CD4-positive, alpha-beta T cell treated with Interleukin-10 for 1 hour (primary cell): ENCODE measurements around the gene LIMK1.
"Not testable (repeated sequence)": the region's sequence is repeated elsewhere in the genome, so short reads cannot be mapped to it uniquely, and the experiment has no call there.

Experiments
- DNase-seq: peaks from one replicate; pipeline ENCODE4 v3.0.0-alpha.2; 2020

LIMK1 gene

DNA sequence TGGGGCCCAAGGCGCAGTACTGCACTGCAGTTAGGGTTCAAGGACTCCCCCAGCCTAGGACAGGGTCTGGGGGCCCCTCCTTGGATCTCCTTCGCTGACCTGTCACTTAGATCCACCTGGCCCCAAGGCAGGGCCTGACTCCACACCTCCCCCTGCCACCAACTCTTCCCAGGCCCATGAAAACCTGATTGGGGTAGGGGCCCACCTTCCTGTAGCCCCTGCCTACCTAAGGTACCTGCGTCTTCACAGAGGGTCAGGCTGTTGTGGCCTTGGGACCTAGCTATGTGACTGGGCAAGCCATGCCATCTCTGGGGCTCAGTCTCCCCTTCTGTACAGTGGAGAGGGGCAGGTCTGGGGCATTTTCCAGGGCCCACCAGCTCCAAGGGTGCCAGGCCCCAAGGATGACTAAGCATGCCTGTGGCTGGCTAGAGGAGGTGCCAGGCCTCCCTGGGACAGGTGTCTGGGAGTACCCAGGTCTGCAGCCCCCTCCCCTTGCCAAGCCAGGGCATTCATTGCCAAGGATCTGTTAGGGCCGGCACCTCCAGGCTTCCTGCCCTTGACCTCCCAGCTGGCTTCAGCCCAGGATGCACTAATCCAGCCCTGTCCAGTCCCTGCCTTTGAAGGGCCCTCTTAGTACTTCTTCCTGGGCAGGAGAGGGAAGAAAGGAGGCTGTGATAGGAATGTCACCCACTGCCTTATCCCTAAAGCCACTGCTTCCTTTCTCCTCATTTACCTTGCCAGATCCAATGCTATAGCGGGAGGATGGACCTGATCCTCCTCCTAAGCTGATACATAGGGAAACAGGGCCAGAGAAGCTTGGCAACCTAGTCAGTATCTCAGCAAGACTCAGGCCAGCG, 1.3 kb downstream of the LIMK1 start:
- DNase-seq: no peak

DNA sequence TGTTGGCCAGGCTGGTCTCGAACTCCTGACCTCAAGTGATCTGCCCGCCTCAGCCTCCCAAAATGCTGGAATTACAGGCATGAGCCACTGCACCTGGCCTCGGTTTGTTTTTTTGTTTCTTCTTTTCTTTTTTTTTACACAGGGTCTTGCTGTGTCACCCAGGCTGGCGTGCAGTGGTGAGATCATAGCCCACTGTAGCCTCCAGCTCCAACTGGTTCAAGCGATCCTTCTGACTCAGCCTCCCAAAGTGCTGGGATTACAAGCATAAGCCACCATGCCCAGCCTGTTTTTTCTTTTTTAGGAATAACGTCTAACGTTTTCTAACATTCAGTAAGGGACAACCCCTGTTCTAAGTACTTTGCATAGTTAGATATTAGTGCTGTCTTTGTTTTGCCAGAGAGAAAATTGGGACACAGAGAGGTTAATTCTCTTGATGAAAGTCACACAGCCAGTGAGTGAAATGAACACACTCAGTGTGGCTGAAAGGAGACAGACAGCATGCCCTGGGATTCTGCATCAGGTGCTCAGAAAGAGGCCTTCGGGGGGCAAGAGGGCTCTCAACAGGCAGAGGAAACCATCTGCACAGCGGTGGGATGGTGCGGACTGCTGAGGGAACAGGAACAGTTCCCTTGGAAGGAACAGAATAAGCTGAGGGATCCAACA, 4.3 kb downstream of the LIMK1 start:
- no peak for DNase-seq

DNA sequence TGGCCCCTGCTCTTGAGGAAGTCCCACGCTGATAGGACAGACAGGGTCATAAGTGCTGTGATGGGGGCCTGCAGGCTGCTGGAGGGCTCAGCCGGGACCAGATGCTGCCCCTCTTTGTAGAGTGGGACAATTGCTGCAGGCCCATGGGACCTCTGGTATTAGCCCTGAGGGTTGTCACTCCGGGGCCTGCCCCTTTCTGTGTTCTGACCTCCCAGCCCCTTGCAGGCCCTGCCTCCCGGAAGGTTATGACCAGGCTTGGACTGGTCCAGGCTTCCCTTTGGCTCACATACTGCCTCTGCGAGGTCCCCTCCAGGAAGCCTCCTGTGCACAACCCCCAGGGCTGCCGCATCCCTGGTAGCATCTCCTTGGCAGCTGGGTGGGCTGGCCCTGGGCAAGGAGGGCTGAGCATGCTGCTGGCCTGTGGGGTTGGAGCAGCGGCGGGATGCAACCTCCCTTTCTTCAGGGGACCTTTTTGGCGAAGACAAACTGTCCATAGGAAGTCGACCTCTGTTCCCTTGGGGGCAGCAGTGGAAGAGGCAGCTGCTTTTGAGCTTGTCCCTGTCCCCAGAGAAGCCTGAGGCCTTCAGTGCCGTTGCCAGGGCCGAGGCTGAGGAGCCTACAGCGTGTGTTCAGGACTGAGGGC, 8.8 kb downstream of the LIMK1 start:
- no peak for DNase-seq

DNA sequence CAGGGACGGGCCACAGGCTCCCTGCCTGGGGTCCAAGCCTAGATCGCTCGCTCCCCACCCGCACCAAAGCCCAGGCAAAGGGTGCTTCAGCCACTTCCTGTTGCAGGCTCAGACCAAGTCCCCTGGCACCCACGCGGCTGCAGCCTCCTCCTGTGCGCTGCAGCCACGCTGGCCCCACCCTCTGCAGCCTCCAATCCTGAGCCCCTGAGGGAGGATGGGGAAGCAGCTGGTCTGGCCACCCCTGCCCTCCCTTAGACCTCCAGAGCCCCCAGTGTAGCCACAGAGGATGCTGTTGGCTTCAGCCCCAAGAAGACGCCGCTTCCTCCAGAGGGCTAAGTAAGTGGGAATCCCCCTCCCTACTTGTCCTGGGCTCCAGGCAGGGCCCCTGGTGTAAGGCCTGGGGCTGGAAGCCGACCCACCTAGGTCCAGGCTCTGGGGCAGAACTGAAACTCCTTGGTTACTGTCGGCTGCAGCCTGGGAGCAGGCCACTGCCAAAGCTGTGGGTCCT, 9.4 kb downstream of the LIMK1 start:
- peak; percentile 1 for DNase-seq

GRCh38 chr7:74093671-74094223, 10.1 kb downstream of the LIMK1 start:
- no peak for DNase-seq

DNA sequence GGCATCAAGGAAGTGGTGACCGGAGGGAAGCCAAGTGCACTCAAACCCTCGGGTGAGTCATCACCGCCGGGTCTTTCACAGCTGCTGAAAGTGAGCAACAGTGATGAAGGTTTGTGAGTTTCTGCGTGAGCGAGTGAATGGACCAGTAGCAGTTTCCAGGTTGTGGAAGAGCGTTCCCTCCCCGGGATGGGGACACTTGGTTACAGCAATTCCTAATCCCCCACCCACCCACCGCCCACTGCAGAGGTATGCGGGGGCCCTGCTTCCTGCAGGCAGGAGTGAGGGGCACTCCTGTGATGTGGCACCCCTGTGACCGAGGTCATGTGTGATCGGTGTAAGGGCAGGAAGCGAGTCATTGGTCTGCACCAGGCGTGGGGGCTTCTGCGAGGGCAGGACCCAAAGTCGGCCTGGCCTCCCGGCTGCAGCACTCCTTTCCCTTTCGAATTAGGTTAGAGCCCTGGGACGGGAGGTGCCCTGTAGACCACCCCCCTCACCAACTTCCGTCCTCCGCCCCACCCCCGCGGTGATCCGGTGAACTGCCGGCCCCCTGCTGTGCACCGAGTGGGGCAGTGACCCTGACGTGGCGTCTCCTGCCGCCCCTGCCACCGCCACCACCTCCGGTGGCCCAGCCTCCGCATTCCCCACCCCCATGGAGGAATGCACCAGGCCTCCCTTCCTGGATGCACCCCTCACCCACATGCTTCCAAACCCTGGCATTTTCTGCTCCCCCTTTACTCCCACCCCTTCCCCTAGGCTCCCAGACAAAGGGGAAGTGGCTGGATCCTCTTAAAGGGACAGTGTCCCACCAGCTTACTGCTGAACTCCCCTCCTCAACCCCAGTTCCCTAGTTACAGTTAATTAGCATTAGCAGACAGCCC, 10.9 kb downstream of the LIMK1 start:
- DNase-seq: peak; percentile 76

- DNase-seq: no peak
Measured at GRCh38 chr7:74095135-74095534, 11.5 kb downstream of the LIMK1 start.

DNA sequence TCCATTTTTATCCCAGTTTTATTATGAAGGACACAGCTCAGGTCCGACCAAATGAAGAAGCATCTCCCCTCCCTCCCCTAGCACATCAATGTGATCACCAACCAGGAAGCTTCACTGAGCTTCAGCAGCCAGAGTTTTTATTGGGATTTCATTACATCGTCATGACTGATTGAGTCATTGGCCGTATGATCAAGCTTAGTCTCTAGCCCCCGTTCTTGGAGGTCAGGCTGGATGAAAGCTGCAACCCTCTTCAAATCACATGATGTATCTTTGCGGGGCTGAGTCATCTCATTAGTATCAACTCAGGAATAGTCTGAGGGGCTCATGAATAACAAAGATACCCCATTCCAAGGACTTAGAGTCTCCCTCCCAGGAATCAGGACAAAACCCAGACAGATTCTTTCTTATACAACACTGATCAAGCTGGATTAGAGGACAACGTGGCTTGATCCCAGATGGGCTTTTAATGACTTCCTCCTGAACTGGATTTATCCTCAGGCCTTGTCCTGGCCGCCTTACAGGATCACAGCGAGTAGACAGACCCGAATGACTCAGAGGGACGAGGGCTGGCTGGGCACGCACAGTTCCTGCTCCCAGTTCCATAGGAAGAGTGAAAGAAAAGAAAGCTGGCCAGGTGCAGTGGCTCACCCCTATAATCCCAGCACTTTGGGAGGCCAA, 14.5 kb downstream of the LIMK1 start:
- no peak for DNase-seq

- no peak for DNase-seq
Measured at GRCh38 chr7:74099031-74099430, 15.4 kb downstream of the LIMK1 start.

- no peak for DNase-seq
Measured at GRCh38 chr7:74101061-74101681, 17.6 kb downstream of the LIMK1 start.

DNA sequence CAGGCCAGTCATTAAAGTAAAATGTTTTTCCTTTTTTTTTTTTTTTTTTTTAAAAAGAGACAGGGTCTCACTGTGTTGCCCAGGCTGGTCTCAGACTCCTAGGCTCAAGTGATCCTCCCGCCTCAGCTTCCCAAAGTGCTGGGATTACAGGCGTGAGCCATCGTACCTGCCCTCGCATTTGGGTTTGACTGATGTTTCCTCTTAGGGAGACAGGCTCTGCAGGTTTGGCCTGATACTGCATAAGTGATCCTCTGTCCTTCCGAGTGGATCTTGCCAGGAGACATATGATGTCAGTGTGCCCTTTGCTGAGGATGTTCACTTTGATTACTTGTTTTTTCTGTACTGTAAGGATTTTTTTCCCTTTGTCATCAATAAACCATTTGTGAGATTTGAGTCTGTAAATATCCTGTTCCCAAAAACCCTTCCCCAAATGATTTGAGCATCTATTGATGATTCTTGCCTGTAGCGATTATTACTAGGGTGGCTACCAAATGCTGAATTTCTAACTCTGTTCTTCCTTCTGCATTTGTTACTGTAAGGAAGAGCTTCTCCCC, 19.7 kb downstream of the LIMK1 start:
- no peak for DNase-seq

DNA sequence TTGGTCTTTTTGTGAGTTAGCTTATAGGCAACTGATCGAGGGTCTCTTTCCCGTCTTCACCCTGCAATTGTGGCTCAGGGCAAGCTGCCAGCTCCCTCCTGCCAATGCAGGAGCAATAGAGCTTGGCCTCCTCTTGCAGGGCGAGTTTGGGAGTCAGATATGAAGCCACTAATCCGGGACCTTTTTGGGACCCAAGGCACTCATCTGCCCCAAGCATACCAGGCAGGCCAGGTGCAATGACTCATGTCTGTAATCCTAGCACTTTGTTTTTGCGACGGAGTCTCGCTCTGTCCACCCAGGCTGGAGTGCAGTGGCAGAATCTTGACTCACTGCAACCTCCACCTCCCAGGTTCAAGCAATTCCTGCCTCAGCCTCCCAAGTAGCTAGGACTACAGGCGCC, 21.1 kb downstream of the LIMK1 start:
- no peak for DNase-seq

DNA sequence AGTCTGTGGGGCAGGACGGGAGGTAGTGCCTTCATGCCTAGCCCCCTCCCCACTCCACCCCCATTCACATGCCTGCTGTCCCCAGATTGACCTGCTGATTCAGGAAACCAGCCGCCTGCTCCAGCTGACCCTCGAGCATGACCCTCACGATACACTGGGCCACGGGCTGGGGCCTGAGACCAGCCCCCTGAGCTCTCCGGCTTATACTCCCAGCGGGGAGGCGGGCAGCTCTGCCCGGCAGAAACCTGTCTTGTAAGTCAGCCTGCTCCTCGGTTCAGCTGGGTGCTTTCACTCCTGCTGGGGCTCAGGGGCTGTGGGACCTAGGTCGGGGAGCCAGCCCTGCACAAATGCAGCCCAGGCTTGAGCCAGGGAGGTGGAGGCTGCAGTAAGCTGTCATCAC, 22.4 kb downstream of the LIMK1 start:
- no peak for DNase-seq

DNA sequence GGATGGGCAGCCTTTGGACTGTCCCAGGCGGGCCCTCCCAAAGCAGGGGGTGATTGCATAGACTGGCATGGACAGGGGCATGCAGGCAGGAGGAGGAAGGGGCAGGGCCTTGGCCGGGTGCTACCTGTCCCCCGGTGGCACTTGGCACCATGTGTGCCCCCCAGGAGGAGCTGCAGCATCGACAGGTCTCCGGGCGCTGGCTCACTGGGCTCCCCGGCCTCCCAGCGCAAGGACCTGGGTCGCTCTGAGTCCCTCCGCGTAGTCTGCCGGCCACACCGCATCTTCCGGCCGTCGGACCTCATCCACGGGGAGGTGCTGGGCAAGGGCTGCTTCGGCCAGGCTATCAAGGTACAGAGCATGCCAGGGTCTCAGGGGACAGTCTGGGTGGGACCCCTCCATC, 23.2 kb downstream of the LIMK1 start:
- no peak for DNase-seq

DNA sequence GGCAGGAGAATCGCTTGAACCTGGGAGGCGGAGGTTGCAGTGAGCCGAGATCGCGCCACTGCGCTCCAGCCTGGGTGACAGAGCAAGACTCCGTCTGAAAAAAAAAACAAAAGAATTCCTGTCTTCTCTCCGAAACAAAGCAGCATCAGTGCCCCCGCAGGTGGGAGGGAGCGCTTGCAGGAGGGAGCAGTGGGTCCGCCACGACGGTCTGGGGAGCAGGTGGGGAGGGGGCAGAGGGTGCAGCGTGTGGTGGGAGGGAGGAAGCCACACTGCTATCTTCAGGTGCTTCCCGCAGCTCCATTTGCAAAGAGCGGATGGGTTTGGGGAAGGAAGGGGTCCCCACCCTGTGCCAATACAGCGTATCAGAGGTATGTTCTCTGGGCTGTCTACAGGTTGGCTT, 31.7 kb downstream of the LIMK1 start:
- DNase-seq: no peak

DNA sequence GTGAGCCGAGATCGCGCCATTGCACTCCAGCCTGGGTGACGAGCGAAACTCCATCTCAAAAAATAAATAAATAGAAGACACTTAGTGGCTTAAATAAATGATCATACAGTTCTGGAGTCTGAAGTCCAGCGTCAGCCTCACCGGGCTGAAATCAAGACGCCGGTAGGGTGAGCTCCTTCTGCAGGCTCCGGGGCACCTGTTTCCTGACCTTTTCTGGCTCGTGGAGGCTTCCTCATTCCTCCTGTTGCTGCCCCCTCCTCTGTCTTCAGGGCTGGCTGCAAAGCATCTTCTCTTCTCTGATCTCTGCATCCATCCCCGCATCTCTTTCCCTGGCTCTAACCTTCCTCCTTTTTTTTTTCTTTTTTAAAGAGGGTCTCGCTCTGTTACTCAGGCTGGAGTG, 32.8 kb downstream of the LIMK1 start:
- no peak for DNase-seq

- DNase-seq: no peak
Measured at GRCh38 chr7:74119831-74120230, 36.2 kb downstream of the LIMK1 start.

DNA sequence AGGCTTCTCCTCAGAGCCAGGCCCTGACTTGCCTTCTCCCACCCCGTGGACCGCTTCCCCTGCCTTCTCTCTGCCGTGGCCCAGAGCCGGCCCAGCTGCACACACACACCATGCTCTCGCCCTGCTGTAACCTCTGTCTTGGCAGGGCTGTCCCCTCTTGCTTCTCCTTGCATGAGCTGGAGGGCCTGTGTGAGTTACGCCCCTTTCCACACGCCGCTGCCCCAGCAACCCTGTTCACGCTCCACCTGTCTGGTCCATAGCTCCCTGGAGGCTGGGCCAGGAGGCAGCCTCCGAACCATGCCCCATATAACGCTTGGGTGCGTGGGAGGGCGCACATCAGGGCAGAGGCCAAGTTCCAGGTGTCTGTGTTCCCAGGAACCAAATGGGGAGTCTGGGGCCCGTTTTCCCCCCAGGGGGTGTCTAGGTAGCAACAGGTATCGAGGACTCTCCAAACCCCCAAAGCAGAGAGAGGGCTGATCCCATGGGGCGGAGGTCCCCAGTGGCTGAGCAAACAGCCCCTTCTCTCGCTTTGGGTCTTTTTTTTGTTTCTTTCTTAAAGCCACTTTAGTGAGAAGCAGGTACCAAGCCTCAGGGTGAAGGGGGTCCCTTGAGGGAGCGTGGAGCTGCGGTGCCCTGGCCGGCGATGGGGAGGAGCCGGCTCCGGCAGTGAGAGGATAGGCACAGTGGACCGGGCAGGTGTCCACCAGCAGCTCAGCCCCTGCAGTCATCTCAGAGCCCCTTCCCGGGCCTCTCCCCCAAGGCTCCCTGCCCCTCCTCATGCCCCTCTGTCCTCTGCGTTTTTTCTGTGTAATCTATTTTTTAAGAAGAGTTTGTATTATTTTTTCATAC, 38.0 kb downstream of the LIMK1 start:
- no peak for DNase-seq

GRCh38 chr7:74123892-74124291, 40.3 kb downstream of the LIMK1 start:
- DNase-seq: not testable (repeated sequence)
